ENCODE data around the gene ENKD1. TPM values are rescaled to one million over a fixed set of nuclear protein-coding genes. Genes with fewer than 3 reads are reported as not detected.

The ENKD1 gene, protein sequence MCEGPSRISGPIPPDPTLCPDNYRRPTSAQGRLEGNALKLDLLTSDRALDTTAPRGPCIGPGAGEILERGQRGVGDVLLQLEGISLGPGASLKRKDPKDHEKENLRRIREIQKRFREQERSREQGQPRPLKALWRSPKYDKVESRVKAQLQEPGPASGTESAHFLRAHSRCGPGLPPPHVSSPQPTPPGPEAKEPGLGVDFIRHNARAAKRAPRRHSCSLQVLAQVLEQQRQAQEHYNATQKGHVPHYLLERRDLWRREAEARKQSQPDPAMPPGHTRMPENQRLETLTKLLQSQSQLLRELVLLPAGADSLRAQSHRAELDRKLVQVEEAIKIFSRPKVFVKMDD
- total RNA-seq: 20.4 and 21.2 TPM in 2 replicates

DNA sequence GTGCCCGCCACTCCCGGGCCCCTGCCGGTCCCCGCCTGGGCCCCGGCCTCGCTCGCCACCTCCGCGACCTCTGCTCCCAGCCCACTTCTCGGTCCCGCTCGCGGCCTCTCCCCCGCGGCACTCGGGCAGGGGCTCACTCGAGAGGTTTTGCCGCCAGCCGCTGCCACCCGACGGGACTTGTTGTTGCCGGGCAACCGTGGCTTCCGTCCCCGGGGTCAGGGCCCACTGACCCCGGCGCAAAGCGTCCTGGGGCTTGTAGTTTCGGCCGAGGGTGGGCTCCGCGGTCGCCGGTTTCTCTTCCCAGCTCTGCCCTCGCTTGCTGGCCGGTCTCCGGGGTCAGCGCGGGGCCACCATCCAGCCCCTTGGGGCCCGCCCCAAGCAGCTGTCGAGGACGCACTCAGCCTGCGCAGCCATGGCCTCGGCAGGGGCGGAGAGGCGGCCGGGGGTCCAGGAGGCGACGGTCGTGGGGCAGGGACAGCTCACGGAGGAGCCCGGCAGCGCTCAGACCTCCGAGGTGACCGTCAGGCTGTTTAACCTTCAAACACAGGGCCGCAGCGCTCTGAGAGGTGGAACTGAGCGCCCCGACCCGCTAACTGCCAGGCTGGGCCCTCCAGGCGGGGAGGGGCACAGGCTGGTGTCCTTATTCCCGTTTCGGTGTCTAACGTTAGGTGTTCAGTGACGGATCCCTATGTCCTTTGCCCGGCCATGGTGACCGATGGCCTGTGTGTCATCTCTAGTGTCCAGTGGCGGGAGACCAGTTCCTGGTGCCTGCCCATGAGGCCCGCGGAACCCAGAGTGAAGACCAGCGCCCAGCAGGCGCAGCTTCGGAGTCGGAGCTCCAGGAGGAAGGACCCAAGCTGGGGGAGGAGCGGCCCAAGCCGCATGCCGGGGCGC is at the start of gene ENKD1, which contains the start of gene C16orf86:
TSS of gene ENKD1 (minus strand) at position 192 of the 894 bp plus-strand sequence. CDS start 308 bp downstream, outside the sequence.
TSS of gene C16orf86 (plus strand) at position 256 of the 894 bp plus-strand sequence. CDS start at position 413, 157 bp downstream.

DNA sequence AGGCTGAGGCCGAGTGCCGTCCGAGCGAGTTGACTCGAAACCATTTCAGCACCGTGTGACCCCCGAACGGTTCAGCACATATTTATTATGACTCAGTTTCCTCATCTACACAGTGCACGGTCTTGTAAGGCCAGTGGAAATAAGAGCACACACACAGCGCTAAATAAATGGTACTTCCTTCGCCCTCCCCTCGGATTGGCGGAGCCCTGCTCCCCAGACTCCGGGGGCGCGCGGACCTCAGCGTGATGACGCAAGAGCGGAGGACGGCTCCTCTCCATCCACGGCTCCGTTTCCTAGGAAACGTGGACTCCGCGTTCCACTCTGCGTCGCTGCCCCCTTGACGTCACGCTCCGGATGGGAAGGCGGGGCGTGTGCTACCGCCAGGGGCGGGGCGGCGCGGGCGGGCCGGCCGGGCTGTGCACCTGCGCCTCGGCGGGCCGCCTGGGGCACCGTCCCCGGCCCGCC is 6.0 kb downstream of the ENKD1 start, which contains the start of gene PARD6A:
TSS of gene PARD6A (plus strand) at position 397 of the 465 bp plus-strand sequence. CDS start 79 bp downstream, outside the sequence.

DNA sequence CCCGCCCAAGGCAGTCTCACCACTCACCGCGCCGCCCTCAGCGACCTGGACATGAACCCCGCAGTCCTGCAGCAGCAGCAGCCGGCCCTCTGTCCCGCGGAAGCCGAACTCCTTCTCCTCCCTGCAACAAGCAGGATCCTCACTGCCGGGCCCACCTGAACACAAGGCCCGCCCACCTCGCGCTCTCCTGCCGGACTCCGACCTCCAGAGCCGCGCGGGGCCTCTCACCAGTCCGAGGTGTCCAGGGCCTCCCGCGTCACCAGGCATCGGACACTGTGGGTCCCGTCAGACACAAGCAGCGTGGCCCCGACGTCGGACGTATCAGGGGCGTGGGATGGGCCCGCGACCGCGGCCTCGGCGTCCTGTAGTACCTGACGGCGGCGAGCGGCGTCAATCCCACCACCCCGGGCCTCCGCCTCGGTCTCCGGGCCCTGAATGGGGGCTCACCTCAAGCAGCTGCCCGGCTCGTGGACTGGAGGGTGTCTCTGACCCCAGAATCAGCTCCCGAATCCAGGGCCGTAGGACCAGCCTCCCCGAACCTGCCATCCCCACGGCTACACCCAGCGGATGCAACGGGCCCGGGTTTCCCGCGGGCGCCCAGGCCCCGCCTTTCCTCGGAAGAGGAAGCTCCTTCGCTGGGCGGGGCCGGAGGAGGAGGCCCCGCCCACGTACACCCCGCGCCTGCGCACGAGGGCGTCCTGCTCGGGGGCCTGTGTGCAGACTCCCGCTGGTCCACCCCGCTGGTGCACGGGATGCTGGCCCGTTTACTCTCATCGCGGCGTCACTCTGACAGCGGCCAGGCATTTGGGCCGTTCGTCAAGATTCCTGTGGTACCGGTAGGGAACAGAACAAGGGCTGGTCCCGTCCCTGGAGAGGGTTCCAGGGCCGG is 6.6 kb downstream of the ENKD1 start, which contains the start of gene ACD:
TSS of gene ACD (minus strand) at position 586 of the 889 bp plus-strand sequence. CDS start at position 546, 40 bp downstream.

Other genes with a start within 250 kb of the ENKD1 start
- gene HSD11B2, start 235.6 kb downstream of the ENKD1 start, total RNA-seq: 0.37 TPM in 1 of 2 replicates, not detected in the other
- gene ATP6V0D1, start 185.6 kb downstream of the ENKD1 start, total RNA-seq: 107 and 119 TPM in 2 replicates
- not detected in 2 replicates for gene AGRP, start 183.2 kb downstream of the ENKD1 start, total RNA-seq
- 38.7 and 39.7 TPM in 2 replicates for gene RIPOR1, start 137.9 kb downstream of the ENKD1 start, total RNA-seq
- 20.5 and 26.3 TPM in 2 replicates for gene CTCF, start 104.2 kb downstream of the ENKD1 start, total RNA-seq
- gene CARMIL2, start 21.6 kb downstream of the ENKD1 start, total RNA-seq: 0.22 and 1.1 TPM in 2 replicates
- 13.0 and 19.8 TPM in 2 replicates for gene ACD, start 6.5 kb downstream of the ENKD1 start, total RNA-seq
- 2.2 and 4.0 TPM in 2 replicates for gene PARD6A, start 5.8 kb downstream of the ENKD1 start, total RNA-seq
- 3.4 and 4.0 TPM in 2 replicates for gene C16orf86, start 64 bp upstream of the ENKD1 start, total RNA-seq
- 17.1 and 20.5 TPM in 2 replicates for gene GFOD2, start 52.6 kb upstream of the ENKD1 start, total RNA-seq
- 3.8 and 3.9 TPM in 2 replicates for gene RANBP10, start 139.8 kb upstream of the ENKD1 start, total RNA-seq
- 0.50 and 0.89 TPM in 2 replicates for gene TSNAXIP1, start 140.1 kb upstream of the ENKD1 start, total RNA-seq
- 36.4 and 43.2 TPM in 2 replicates for gene THAP11, start 175.6 kb upstream of the ENKD1 start, total RNA-seq
- gene NUTF2, start 180.2 kb upstream of the ENKD1 start, total RNA-seq: 95.5 and 98.3 TPM in 2 replicates
- 24.4 and 49.5 TPM in 2 replicates for gene CENPT, start 180.9 kb upstream of the ENKD1 start, total RNA-seq
- gene EDC4, start 206.3 kb upstream of the ENKD1 start, total RNA-seq: 46.4 and 57.3 TPM in 2 replicates
- not detected in 2 replicates for gene NRN1L, start 218.1 kb upstream of the ENKD1 start, total RNA-seq
- gene PSKH1, start 226.5 kb upstream of the ENKD1 start, total RNA-seq: 16.2 and 20.1 TPM in 2 replicates

Measured in uterine smooth muscle cell (primary cell).